Kidney capillary endothelial cell (primary cell): ENCODE data around the gene ASTN2.

ENCODE experiments used
- DNase-seq: peaks from one replicate; pipeline ENCODE4 v3.0.0-alpha.2; 2018; ENCODE audit warnings: low spot score

The ASTN2 gene

GRCh38 chr9:117010061-117010460 lies 404.8 kb downstream of the ASTN2 start:
- no peak for DNase-seq

GRCh38 chr9:117008876-117009275 lies 406.0 kb downstream of the ASTN2 start:
- DNase-seq, result no peak

DNA sequence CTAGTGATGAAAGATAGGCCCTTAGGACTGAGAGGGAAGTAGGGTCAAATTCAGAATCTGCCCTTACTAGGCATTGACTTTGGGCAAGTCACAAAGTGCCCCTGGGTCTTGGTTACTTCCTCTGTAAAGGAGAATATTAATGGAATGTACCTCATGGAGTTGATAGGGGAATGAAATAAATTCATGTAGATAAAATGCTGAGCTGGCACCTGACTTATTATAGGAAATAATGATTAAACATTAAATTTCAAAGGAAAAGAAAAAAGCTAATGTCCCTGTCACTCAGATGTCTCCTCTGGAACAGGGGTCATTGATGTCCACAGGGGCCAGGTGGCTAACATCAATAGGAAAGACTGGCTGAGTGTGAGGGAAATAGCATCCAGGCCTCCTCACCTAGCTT lies 406.4 kb downstream of the ASTN2 start:
- DNase-seq, result no peak

GRCh38 chr9:117002686-117003085 lies 412.2 kb downstream of the ASTN2 start:
- DNase-seq, result no peak

DNA sequence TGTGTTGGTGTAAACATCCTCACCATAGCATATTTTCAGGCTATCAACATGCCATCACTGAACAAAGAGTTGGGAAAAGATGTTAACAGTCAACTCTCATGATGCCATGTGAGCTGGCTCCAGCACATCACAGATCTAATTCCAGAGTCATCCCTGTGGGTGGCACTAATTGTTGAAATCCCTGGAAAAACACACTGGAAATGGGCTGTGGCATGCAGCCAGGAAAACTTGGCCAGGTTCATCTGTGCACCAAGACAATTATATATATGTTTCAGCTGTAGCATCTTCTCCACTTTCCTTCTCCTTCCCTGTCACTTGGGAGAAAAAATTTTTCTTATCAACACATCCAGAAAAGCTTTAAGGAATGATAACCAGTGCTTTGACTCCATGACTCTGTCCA lies 414.0 kb downstream of the ASTN2 start:
- DNase-seq, result no peak

DNA sequence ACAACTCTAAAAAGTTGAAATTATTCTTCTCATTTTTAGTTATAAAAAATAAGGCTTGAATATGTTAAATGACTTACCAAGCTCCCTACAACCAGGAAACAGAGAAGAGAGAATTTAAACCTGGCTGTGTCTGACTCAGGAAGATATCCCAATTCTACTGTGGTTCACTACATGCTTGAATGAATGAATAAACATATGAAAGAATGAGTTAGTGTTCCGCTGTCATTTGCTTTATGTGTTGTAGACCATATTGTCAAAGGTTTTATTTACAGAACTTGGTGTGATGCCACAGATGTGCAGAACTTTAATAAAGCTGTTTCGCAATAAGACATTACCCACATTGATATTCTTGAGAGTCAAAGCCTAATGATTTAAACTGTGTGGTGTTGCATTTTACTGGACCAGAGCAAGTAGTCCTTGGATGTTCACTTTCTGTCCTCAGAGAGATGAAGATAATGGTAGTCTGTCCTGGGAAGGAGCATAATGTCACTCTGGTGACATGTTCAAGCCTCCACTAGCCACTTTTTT lies 414.6 kb downstream of the ASTN2 start:
- DNase-seq, result no peak

- DNase-seq, result peak; percentile 1
Observed at GRCh38 chr9:116998305-116998704, 416.6 kb downstream of the ASTN2 start.

DNA sequence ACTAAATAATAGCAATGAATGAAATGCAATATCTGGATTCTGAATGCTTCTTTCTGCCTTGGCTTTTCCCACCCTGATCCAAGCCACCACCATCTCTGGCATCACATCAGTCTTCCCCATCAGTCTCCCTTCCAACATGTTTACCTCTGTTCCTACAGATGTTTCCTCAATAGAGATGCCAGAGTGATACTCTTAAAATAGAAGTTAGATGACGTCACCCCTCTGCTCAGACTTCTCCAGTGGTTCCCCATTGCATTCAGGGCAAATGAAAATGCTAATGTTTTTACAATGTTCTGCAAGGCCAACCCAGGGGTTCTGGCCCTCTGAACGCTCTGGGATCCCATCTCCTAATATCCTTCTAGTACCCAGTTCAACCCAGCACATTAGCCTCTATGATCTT lies 422.0 kb downstream of the ASTN2 start:
- no peak for DNase-seq

DNA sequence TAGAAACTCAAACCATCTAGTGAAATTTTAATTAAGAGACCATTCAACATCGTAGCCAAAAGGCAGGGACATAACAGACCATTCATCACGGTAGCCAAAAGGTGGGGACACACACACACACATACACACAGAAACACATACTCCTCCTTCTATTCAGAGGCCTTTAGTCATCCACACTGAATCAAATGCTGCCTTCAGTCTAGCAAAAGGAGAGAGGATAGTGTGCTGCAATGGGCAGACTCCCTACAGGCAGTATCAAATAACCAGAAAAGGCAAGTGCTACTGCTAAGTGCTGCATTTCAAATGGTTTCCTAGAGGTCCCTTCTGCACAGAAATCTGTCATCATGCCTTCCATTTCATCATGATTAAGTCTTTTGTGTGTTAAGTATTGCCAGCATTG lies 423.8 kb downstream of the ASTN2 start:
- DNase-seq, result no peak

DNA sequence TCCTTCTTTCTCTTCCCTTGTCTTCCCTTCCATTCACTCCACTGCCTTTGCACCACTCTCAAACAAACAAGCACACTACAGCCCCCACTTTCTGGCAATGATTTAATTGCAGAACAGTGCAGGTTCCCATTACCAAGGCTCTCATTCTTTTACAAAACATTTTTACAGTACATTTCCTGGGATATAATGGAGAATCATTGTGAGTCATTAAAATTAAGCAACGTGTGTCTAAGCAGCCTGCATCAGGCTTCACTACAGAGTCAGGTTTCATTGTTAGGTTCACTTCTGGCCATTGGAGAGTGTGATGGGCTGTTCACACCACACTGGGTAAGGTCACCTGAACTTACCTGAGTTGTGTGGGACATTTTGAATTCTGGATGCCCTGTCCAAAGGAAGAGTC lies 424.3 kb downstream of the ASTN2 start:
- no peak for DNase-seq

GRCh38 chr9:116987721-116988485 lies 427.0 kb downstream of the ASTN2 start:
- no peak for DNase-seq

DNA sequence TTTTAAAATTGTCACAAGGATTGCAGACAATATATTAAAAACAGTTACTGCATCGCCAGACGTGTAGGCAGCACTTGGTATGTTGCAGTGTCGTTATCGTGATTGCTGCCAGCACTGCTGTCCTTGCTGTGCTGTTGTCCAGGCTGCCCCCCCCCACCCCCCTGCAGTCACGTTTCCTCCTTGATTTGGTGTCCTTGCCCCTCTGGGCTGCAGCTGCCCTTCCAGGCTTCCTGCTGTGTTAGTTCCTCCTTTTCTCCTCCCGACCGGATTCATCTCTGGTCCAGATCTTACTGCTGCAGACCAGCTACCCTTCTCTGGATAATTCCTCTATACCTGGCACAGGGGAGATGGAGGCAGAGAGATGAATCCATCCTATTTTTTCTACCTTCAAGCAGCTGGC lies 428.8 kb downstream of the ASTN2 start:
- no peak for DNase-seq

DNA sequence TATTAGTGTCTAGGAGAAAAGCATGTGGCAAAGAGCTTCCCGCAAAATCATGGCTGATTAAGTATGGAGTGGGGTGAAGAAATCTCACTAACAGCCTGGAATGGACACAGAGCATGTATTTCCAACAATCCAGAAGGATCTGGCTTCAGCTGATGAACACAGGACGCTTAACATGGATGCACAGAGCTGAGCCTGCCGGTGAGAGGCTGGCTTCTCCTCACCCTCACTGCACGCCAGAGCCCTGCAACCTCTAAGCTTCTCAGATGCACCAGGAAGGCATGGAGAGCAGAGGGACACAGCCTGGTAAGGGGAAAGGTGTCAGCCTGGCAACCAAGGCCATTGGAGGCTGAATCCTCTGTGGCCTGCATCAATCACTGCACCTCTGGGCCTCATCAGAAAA lies 429.3 kb downstream of the ASTN2 start:
- DNase-seq, result no peak

- DNase-seq, result no peak
Observed at GRCh38 chr9:116984111-116984510, 430.7 kb downstream of the ASTN2 start.

- no peak for DNase-seq
Observed at GRCh38 chr9:116980582-116981120, 434.2 kb downstream of the ASTN2 start.

DNA sequence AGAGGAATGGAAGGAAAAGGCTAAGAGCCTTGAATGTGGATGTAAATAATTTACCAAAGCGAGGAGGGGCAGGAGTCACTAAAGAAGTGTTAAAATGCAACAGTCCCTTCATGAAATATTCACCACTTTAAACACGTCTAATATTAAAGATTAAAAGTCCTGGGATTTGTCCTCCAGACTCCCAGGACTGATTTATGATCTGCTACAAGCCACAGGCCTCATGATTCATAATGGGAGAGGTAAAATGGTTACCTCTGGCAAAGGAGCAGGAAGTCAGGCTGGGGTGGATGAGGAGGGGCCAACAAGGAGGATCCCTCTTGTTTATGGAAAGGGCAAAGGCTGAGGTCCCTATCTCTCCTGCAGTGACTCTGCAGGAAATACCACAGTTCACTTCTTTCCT lies 435.4 kb downstream of the ASTN2 start:
- no peak for DNase-seq

- DNase-seq, result no peak
Observed at GRCh38 chr9:116978155-116978554, 436.7 kb downstream of the ASTN2 start.

- DNase-seq, result no peak
Observed at GRCh38 chr9:116975126-116975525, 439.7 kb downstream of the ASTN2 start.

GRCh38 chr9:116966199-116966598 lies 448.7 kb downstream of the ASTN2 start:
- no peak for DNase-seq

DNA sequence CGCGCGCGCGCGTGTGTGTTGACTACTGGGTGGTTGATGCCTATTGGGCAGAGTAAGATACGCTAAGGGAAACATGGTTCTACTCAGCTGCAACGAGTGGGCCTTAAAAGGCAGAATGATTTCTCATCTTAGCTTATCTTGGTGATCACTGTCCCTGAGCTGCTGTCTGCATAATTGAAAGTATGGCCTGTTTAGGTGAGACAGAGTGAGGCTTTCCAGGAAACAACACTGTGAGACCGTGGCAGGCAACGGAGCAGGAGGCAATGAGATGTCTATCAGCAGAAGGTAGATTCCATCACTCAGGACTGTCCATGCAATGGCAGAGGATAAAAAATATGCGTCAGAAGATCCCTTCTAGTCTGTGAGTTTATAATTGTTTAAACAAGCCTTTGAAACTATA lies 450.6 kb downstream of the ASTN2 start:
- no peak for DNase-seq

GRCh38 chr9:116959809-116960208 lies 455.0 kb downstream of the ASTN2 start:
- no peak for DNase-seq

DNA sequence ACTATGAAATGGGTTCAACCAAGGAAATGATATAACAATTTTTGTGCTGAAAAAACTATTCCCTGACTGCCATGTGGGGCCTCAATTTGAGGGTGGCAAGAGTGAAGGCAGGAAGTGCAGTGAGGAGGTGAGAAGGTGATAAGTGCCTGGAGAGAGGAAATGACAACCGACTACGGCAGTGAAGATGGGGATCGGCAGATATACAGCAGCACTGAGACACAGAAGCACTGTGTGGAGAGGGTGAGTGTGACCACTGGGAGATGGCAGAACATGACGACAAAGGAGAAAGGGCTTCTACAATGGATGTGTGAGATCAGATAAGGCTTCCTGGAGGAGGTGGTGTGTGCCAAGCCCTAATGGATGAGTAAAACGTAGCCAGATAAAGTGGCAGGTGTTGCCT lies 456.0 kb downstream of the ASTN2 start:
- DNase-seq, result no peak

DNA sequence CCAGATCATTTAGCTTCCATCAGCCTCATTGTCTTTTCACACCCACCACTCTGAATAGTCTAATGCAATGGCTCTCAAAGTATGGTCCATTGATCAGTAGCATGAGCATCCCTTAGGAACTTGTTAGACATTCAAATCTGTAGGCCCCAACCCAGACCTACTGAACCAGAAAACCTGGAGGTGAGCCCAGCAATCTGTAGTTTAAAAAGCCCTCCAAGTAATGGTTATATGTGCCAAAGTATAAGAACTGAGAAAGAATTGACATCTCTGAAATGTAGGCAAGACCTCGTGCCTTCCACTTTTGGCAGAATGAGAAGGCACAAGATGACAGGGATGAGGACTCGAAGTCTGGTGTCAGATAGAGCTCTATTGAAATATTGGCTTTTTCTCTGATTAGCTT lies 460.1 kb downstream of the ASTN2 start:
- DNase-seq, result no peak

DNA sequence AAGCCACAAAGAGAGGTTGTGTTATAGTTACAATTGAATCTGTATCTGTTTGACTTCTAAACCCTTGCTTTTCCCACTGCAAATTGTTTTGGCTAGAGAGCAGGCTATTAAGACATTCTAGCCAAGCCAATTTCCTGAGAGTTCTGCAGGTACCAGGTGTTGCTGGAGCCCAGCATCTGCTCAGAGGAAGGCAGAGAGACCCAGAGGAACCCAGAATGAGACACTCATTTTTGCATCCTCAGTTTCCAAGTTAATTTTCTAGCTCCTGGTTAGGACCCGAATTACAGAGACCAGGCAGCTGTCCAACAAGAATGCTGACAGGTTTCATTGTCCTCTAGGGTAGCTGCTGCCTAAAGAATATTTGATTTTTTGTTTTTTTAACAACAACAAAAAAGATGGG lies 461.6 kb downstream of the ASTN2 start:
- DNase-seq, result no peak
